SJSA1 (cell line): ENCODE measurements around the gene SDK2. TPM values are rescaled to one million over a fixed set of nuclear protein-coding genes. Genes with fewer than 3 reads are reported as not detected.

Source experiments
- DNase-seq, 2 experiments: peaks; one replicate each; pipeline ENCODE4 v3.0.0-alpha.2; 2015 to 2020; ENCODE audit warnings: low spot score in 2 of 2, low read depth in 1 of 2
- H3K27ac ChIP-seq: fragments of 250-450 bp; sonication (Bioruptor Pico); 2 replicates; pipeline ENCODE4 v1.5.1; 2020; ENCODE audit warnings: mild to moderate bottlenecking, moderate library complexity
- H3K27me3 ChIP-seq: fragments of 250-450 bp; sonication (Bioruptor Pico); replicated peaks from 2 replicates; pipeline ENCODE4 v1.5.1; 2020; ENCODE audit warnings: mild to moderate bottlenecking, moderate library complexity
- H3K36me3 ChIP-seq: fragments of 250-450 bp; sonication (Bioruptor Pico); 2 replicates; pipeline ENCODE4 v1.5.1; 2020; ENCODE audit warnings: mild to moderate bottlenecking
- H3K4me1 ChIP-seq: fragments of 250-450 bp; sonication (Bioruptor Pico); replicated peaks from 2 replicates; pipeline ENCODE4 v1.6.1; 2021; ENCODE audit warnings: mild to moderate bottlenecking
- H3K4me3 ChIP-seq: fragments of 250-450 bp; sonication (Bioruptor Pico); 2 replicates; pipeline ENCODE4 v1.5.1; 2020; ENCODE audit warnings: mild to moderate bottlenecking
- H3K9me3 ChIP-seq: fragments of 250-450 bp; sonication (Bioruptor Pico); replicated peaks from 2 replicates; pipeline ENCODE4 v1.5.1; 2020; ENCODE audit warnings: mild to moderate bottlenecking
- total RNA-seq: library from RNA; depleted of rRNA; stranded (reverse); fragments of >200 nt; shearing (Covaris generic); gene quantifications from 2 replicates; pipeline ENCODE4 v1.2.3, GENCODE V29; 2014

The SDK2 gene
- total RNA-seq, 1 experiment from 2014 or later, result 0.05 TPM

DNA sequence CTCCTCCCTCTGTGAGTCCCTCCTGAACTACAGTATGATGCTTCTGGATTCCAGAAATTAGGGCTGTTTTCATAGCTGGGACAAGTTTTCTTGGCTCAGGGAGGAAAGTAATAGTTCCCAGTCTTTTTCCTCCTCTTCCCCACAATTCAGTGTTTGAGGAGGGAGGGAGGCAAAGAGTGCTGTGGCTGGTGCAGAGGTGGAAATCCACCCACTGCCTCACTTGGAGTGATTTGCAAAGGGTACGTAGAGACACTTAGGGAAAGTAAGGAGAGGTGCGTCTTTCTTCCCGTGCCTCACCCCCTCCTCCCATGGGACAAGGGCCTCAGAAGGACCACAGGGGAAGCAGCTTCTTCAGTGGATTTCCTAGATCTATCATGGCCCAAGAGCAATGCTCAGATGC is 21.9 kb downstream of the SDK2 start:
- Histone ChIP-seq H3K4me1 (no peaks in the 10 kb centered on the region), H3K27me3 (peaks cover 32% of the 10 kb centered on the region), H3K9me3 (no peaks in the 10 kb centered on the region), H3K36me3 (no peaks in the 10 kb centered on the region), H3K27ac (no peak overlapping the region), H3K4me3 (no peak overlapping the region)
- DNase-seq, result no peak

- Histone ChIP-seq H3K4me1 (no peaks in the 10 kb centered on the region), H3K27ac (no peak overlapping the region), H3K4me3 (no peak overlapping the region), H3K36me3 (no peaks in the 10 kb centered on the region), H3K9me3 (no peaks in the 10 kb centered on the region), H3K27me3 (peaks cover 29% of the 10 kb centered on the region)
- DNase-seq, result no peak
Observed at GRCh38 chr17:73621685-73622084, 22.6 kb downstream of the SDK2 start.

DNA sequence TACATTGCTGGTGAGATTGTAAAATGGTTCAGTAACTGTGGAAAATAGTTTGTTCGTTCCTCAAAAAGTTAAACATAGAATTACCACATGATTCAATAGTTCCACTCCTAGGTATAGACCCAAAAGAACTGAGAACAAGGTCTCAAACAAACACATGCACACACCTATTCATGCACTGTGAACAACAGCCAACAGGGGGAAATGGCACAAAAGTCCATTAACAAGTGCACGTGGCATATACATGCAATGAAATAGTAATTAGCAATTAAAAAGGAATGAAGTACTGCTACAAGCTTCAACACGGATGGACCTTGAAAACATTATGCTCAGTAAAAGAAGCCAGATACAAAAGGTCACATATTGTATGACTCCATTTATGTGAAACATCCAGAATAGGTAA is 23.8 kb downstream of the SDK2 start:
- H3K36me3 ChIP-seq, result no peaks in the 10 kb centered on the region
- H3K27ac ChIP-seq, result no peak overlapping the region
- no peaks in the 10 kb centered on the region for H3K4me1 ChIP-seq
- H3K9me3 ChIP-seq, result no peaks in the 10 kb centered on the region; the same call in 1 of the 2 replicates
- H3K27me3 ChIP-seq, result peaks cover 40% of the 10 kb centered on the region
- DNase-seq, result no peak
- no peak overlapping the region for H3K4me3 ChIP-seq

DNA sequence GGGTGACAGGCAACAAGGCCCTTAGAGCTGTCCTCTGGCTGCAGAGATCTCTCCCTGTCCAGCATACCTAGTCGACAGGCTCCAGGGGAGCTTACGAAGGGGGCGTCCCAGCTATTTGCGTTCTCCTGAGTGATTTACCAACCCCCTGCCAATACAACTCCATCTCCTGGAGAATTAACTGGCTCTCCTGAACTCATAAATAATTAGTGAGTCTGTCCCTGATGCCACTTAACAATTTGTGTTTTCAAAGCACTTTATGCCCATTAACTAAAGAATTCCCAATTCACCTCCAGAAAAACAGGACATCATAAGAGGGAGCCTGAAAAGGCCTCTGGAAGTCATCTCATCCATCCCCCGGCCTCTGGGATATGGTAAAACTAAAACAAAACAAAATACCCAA is 26.7 kb downstream of the SDK2 start:
- Histone ChIP-seq H3K4me1 (no peaks in the 10 kb centered on the region), H3K27me3 (peaks cover 46% of the 10 kb centered on the region), H3K27ac (no peak overlapping the region), H3K36me3 (no peaks in the 10 kb centered on the region), H3K9me3 (no peaks in the 10 kb centered on the region; the same call in 1 of the 2 replicates), H3K4me3 (no peak overlapping the region)
- DNase-seq, result no peak

GRCh38 chr17:73616873-73617404 is 27.3 kb downstream of the SDK2 start:
- DNase-seq, result no peak
- Histone ChIP-seq H3K9me3 (no peaks in the 10 kb centered on the region; the same call in 1 of the 2 replicates), H3K27ac (no peak overlapping the region), H3K4me3 (no peak overlapping the region), H3K36me3 (no peaks in the 10 kb centered on the region), H3K4me1 (no peaks in the 10 kb centered on the region), H3K27me3 (peaks cover 50% of the 10 kb centered on the region)

- Histone ChIP-seq H3K4me3 (no peak overlapping the region), H3K4me1 (no peaks in the 10 kb centered on the region), H3K9me3 (no peaks in the 10 kb centered on the region; the same call in 1 of the 2 replicates), H3K36me3 (no peaks in the 10 kb centered on the region), H3K27ac (no peak overlapping the region), H3K27me3 (peaks cover 57% of the 10 kb centered on the region)
- DNase-seq, result no peak
Observed at GRCh38 chr17:73616120-73616872, 27.9 kb downstream of the SDK2 start.

DNA sequence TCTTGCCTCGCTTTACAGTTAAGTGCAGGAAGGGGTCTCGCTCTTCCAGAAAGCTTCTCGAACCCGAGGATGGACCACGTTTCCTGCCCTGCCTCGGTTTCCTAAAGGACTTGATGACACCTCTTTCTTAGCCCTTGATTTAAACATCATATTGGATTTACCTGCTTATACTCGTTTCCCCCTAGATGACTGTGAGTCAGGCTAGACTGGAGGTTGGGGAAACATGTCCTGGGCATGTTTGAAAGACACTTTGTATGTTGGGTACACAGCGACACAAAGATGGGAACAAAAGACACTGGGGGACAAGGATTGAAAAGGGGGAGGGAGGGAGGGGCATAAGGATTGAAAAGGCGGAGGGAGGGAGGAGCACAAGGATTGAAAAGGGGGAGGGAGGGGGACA is 30.0 kb downstream of the SDK2 start:
- peaks cover 45% of the 10 kb centered on the region for H3K27me3 ChIP-seq
- no peaks in the 10 kb centered on the region for H3K36me3 ChIP-seq
- H3K9me3 ChIP-seq, result no peaks in the 10 kb centered on the region; the same call in 1 of the 2 replicates
- no peak overlapping the region for H3K4me3 ChIP-seq
- H3K27ac ChIP-seq, result no peak overlapping the region
- DNase-seq, result no peak
- H3K4me1 ChIP-seq, result no peaks in the 10 kb centered on the region

- Histone ChIP-seq H3K27ac (no peak overlapping the region), H3K4me1 (no peaks in the 10 kb centered on the region)
Observed at GRCh38 chr17:73613271-73614233, 30.7 kb downstream of the SDK2 start.

DNA sequence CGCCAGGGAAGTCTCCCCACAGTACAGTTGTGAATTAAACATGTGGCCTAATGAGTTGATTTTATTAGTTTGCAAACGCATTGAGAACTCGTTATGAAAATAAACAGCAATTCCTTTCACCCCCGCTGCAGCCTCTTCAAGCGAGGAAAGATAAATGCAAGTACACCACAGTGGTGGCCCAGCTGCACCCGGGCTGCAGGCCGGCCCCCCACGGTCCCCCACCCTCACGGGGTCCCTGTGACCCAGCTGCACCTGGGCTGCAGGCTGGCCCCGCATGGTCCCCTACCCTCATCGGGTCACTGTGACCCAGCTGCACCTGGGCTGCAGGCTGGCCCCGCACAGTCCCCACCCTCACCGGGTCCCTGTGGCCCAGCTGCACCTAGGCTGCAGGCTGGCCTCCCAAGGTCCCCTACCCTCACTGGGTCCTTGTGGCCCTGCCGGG is 32.2 kb downstream of the SDK2 start:
- DNase-seq, result no peak
- Histone ChIP-seq H3K9me3 (no peaks in the 10 kb centered on the region; the same call in 1 of the 2 replicates), H3K4me1 (no peaks in the 10 kb centered on the region), H3K27ac (no peak overlapping the region), H3K4me3 (no peak overlapping the region), H3K27me3 (peaks cover 53% of the 10 kb centered on the region), H3K36me3 (no peaks in the 10 kb centered on the region)

More at GRCh38 chr17:73613271-73614233, 30.7 kb downstream of the SDK2 start:
- no peak for DNase-seq
- H3K36me3 ChIP-seq, result no peaks in the 10 kb centered on the region
- no peaks in the 10 kb centered on the region; the same call in 1 of the 2 replicates for H3K9me3 ChIP-seq
- peaks cover 50% of the 10 kb centered on the region for H3K27me3 ChIP-seq
- no peak overlapping the region for H3K4me3 ChIP-seq

GRCh38 chr17:73611630-73612029 is 32.6 kb downstream of the SDK2 start:
- DNase-seq, result no peak
- Histone ChIP-seq H3K36me3 (no peaks in the 10 kb centered on the region), H3K4me3 (no peak overlapping the region), H3K27me3 (peaks cover 57% of the 10 kb centered on the region), H3K27ac (no peak overlapping the region), H3K9me3 (no peaks in the 10 kb centered on the region; the same call in 1 of the 2 replicates), H3K4me1 (no peaks in the 10 kb centered on the region)

DNA sequence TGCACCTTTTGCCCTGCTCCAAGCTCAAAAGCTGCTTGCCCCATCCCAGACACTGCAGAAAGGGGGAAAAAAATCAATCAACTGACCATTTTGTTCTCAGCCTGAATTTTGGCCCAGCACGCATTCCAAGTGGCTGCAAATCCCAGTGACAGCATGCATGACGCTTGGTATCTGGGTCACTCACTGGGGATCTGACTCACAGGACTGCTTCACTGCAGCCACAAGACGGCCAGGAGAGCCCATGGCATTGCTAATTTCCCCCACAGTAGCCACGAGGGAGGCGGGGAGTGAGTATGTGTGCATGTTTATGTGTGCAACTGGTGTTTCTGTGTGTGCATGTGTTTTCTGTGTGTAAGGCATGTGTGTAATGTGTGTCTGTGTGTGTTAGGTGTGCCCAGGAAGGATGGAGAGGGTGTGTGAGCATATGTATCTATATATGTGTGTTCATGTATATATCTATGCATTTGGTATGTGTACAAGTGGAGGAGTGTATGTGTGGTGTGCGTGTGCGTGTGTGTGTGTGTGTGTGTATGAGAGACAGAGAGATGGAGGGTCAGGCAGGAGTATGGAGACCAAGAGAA is 33.8 kb downstream of the SDK2 start:
- Histone ChIP-seq H3K4me1 (no peaks in the 10 kb centered on the region), H3K4me3 (no peak overlapping the region), H3K27ac (no peak overlapping the region), H3K36me3 (no peaks in the 10 kb centered on the region), H3K9me3 (no peaks in the 10 kb centered on the region), H3K27me3 (peaks cover 54% of the 10 kb centered on the region)
- no peak for DNase-seq

DNA sequence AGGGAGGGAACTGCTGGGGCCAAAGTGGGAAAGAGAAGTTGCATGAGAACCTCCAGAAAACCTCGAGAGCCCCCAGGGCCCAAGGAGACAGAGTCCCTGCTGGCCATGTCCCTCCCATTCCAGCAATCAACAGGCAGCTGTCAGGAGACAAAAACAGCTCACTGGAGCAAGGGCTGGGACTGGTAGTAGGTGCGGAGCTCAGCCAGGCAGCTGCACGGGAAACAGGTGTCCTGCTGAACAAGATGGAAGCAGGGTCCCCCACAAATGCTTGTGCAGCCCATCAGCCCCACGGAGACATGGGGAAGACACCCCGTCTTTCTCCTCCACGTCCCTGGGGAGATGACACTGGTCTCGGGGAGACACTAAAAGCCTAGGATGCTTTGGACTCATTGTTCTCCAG is 34.5 kb downstream of the SDK2 start:
- H3K4me3 ChIP-seq, result no peak overlapping the region
- no peak overlapping the region for H3K27ac ChIP-seq
- no peak for DNase-seq
- H3K36me3 ChIP-seq, result no peaks in the 10 kb centered on the region
- H3K4me1 ChIP-seq, result no peaks in the 10 kb centered on the region
- 0 out of 2 replicates have a peak, but pooled peaks cover 1% of the 10 kb centered on the region for H3K9me3 ChIP-seq
- H3K27me3 ChIP-seq, result peaks cover 52% of the 10 kb centered on the region

GRCh38 chr17:73609060-73609459 is 35.2 kb downstream of the SDK2 start:
- no peak overlapping the region for H3K27ac ChIP-seq
- H3K4me1 ChIP-seq, result no peaks in the 10 kb centered on the region
- H3K27me3 ChIP-seq, result peaks cover 53% of the 10 kb centered on the region
- no peak for DNase-seq
- H3K9me3 ChIP-seq, result 0 out of 2 replicates have a peak, but pooled peaks cover 5% of the 10 kb centered on the region
- no peaks in the 10 kb centered on the region for H3K36me3 ChIP-seq
- no peak overlapping the region for H3K4me3 ChIP-seq
